CD4-positive, alpha-beta T cell treated with Interleukin-15 for 4 hours (primary cell): ENCODE data around the gene TRIM6.
"Not testable (repeated sequence)": the region's sequence is repeated elsewhere in the genome, so short reads cannot be mapped to it uniquely, and the experiment has no call there.

Source experiments
- DNase-seq: peaks from one replicate; pipeline ENCODE4 v3.0.0-alpha.2; 2020; ENCODE audit warnings: low spot score

TRIM6 gene, protein sequence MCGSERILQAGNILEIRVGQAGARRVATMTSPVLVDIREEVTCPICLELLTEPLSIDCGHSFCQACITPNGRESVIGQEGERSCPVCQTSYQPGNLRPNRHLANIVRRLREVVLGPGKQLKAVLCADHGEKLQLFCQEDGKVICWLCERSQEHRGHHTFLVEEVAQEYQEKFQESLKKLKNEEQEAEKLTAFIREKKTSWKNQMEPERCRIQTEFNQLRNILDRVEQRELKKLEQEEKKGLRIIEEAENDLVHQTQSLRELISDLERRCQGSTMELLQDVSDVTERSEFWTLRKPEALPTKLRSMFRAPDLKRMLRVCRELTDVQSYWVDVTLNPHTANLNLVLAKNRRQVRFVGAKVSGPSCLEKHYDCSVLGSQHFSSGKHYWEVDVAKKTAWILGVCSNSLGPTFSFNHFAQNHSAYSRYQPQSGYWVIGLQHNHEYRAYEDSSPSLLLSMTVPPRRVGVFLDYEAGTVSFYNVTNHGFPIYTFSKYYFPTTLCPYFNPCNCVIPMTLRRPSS

GRCh38 chr11:5596607-5597201 is at the start of gene TRIM6:
Gene TRIM6 (plus strand): TSS chr11:5596637. CDS start chr11:5596898, 261 bp downstream.
- no peak for DNase-seq

GRCh38 chr11:5547982-5548381 is 48.5 kb upstream of the TRIM6 start:
- no peak for DNase-seq

- no peak for DNase-seq
These were observed 48.0 kb upstream of the TRIM6 start, which contains the start of gene OR52H1 for GRCh38 chr11:5548440-5548839. Gene OR52H1 (minus strand): TSS chr11:5548540. CDS start chr11:5545505, 3,035 bp downstream.

DNA sequence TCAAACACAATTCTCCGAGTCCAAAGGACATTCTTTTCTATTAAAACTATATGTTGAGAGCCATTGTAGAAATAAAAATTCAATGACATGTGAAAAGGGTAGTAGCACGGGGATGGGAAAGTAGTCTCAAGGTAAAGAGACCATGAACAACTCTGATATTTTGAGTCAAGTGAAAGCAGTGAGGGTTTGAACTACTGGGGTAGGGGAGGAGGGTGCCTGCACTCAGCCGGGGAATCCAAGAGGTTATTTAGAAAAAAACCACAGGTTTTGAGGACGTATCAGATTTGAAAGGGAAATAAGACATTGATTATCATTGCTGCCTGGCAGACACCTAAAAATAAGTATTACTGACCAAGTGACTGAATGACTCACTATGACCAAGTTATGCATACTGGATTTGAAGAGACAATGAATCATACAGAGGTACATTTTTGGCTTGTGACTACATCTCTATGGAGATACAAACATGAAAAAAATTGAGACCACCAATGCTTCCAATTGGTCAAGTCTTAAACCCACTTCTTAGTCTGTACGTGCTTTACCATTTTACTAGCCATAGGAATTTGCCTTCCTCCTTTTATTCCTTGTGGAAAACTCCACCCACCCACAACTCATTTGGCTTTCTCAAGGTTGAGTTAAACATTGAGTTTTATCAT is 45.9 kb upstream of the TRIM6 start:
- no peak for DNase-seq

DNA sequence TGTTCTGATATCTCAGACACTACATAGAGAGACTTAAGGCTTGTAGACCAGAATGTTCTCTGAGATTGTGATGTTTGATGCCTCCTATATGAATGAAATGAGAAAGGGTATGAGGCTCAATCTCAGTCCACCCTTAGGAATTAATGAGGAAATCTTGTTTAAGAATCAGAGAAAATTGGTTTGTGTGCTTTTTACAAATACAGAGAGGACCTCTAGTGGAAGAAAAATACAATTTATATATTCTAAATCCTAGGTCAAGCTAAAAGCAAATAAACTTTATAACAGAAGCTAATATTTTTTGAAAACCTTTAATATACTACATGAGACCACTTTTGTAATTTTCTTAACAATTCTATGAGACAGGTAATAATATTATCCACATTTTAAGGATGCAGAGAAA is 43.1 kb upstream of the TRIM6 start:
- DNase-seq, result no peak

GRCh38 chr11:5556596-5557188 is 39.7 kb upstream of the TRIM6 start:
- DNase-seq, result no peak

- no peak for DNase-seq
These were observed 38.7 kb upstream of the TRIM6 start for GRCh38 chr11:5557751-5558150.

- DNase-seq, result no peak
These were observed 32.0 kb upstream of the TRIM6 start for GRCh38 chr11:5564259-5565019.

GRCh38 chr11:5574654-5575053 is 21.8 kb upstream of the TRIM6 start:
- DNase-seq, result no peak

DNA sequence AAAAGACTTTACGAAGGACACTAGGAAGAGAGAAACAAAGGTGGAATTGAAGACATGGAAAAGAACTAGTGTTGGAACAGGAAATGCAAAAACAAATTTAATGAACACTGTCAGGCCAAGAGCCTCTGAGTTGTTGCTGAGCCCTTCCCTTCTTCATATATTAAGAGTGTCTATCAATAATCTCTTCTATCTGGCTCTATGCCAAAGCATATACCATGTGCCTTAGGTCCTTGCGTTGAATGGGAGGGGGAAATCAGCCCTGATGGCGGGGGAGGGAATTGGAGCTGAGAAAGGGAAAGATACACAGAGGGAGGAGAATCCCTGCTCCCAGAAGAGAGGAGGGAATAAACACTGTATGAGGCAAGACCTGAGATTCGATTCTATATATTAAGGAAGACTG is 21.3 kb upstream of the TRIM6 start:
- DNase-seq, result no peak

DNA sequence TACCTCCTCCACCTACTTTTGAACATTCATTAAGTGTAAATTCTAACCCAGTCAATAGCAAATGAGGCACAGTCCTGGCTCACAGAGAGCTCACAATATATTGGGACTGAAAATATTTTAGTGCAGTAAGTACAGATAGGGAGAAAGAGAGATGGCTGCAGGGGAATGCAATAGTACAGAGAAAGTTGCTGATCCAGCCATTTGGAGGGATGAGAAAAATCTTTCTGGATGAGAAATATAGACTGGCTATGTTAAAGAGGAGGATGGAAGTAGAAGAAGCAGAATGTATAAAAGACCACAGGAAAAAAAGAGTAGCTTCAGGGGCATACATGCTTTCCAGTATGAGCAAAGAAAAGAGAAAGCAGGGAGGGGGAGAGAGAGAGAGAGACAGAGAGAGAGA is 19.3 kb upstream of the TRIM6 start:
- no peak for DNase-seq

GRCh38 chr11:5580577-5580976 is 15.9 kb upstream of the TRIM6 start, which contains the start of gene OR52B6:
Gene OR52B6 (plus strand): TSS chr11:5580877. CDS start chr11:5580877, 0 bp downstream.
- no peak for DNase-seq

- no peak for DNase-seq
These were observed 15.4 kb upstream of the TRIM6 start for GRCh38 chr11:5581014-5581413.

DNA sequence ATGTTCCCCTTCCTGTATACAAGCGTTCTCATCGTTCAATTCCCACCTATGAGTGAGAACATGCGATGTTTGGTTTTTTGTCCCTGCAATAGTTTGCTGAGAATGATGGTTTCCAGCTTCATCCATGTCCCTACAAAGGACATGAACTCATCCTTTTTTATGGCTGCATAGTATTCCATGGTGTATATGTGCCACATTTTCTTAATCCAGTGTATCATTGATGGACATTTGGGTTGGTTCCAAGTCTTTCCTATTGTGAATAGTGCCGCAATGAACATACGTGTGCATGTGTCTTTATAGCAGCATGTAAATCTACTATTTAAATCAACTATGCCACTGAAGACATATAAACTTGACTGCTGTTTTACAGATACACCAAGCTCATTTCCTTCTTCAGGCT is 12.0 kb upstream of the TRIM6 start:
- DNase-seq, result not testable (repeated sequence)

- not testable (repeated sequence) for DNase-seq
These were observed 6.5 kb upstream of the TRIM6 start for GRCh38 chr11:5589906-5590305.

DNA sequence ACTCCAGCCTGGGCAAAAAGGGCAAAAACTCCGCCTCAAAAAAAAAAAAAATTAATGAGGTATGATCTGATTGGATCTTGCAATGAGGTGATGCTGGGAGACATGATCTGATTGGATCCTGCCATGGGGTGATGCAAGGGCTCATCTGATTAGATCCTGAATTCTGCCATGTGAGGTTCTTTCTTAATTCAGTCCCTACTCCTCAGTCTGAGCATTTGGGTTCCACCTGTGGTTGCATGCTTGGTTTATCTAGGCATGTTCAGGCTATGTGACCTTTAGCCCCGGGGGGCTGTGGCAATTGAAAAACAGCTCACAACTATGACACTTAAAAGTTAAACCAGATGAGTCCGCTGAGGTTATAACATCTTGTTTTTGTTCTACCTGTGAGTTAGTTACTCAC is 4.8 kb upstream of the TRIM6 start:
- no peak for DNase-seq

DNA sequence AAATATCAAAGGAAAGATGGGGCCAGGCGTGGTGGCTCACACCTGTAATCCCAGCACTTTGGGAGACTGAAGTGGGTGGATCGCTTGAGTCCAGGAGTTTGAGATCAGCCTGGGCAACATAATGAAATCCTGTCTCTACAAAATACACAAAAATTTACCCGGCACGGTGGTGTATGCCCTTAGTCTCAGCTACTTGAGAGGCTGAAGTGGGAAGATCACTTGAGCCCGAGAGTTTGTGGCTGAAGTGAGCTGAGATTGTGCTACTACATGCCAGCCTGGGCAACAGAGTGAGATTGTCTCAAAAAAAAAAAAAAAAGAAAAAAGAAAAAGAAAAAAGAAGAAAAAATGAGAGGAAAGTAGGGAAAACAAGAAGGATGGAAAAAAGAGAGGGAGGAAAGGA is 3.8 kb upstream of the TRIM6 start:
- no peak for DNase-seq

DNA sequence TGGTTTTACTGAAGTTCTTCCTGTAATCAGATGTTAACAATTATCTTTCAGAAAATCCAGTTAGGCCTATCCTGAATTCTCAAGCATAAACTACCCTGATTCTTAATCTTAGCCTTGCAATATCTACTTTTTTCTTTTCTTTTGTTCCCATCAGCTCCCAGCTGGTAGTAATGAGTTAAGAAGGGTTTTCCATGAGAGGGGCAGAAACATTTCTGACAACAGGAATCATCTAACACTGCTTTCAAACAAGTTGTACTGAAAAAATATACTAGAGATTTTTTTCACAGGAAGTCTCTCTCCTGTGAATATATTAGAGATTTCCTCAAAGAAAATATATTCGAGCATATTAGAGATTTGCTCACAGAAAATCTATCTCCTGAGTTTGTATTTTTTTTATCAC is 3.3 kb upstream of the TRIM6 start:
- DNase-seq, result no peak

DNA sequence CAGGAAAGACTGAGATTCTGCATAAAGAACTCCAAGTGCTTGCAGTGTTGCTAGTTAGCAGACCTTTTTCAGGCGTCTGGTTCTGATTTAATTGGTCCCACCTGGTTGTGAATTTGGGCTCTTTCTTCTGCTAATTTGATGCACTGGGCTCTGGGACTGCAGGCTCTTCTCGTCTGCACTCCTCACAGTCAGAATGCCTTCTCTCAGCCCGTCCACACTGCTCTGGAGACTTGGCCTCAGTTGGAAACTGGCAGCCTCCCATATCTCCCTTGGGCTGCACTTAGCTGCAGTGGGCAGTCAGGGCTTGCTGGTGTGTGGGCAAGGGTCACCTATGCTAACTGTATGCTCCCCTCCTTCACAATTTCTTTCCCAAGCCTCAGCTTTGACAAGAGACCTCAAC is 1.5 kb downstream of the TRIM6 start:
- no peak for DNase-seq

DNA sequence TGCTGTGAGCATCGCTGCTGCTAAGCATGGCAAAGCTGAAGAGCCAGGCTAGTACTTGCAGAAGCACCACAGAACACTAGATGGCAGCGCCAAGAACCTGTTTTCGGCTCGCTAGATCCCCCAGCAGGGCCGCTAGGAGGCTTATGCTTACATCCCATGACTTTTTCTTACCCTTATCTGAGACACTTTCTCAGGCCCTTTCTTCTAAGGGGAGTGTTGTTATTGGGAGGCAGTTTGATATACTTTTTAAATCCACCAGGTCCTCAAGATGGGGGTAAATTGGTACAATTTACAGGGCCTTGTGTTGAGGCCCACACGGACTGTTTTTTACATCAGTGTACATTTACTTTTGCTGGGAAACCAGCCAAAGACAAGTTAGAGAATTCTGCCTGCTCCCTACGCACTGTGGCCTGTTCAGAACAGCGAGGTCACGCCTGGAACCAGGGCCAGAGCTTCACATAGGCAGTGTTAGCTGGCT is 4.0 kb downstream of the TRIM6 start:
- peak; percentile 62 for DNase-seq

DNA sequence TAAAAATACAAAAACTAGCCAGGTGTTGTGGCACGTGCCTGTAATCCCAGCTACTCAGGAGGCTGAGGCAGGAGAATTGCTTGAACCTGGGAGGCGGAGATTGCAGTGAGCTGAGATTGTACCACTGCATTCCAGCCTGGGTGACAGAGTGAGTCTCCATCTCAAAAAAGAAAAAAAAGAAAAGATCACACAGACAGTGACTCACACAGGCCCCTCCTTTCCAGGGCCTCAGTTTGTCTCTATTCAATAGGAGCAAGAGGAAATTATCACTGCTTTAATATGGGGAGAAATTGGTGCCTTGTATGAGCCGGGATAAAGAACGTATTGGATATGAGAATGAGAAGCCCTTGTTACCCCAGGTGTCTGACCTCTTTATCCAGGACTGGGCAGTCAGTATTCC is 6.4 kb downstream of the TRIM6 start:
- DNase-seq, result not testable (repeated sequence)
